ENCODE data around the gene MSH5. TPM values are rescaled to one million over a fixed set of nuclear protein-coding genes. Genes with fewer than 3 reads are reported as not detected.

The MSH5 gene
- total and polyA plus RNA-seq, 9 of the 15 experiments (the other 6 are each of a cell fraction or from before 2014, with no cell fraction given), result 12.5 to 104 (median 46.6) TPM

GRCh38 chr6:31734247-31734820 is 5.5 kb upstream of the MSH5 start (continued):
- TF ChIP-seq FOS (IDR thresholded peaks at IDR 0.05; ENCODE audit: extremely low read depth, insufficient read length) (no peak), E2F6 (IDR thresholded peaks at IDR 0.05; ENCODE audit: borderline replicate concordance in 1 of 2, extremely low read depth in 1 of 2, insufficient read depth in 1 of 2, insufficient read length in 1 of 2, low read depth in 1 of 2, low read length in 1 of 2, poor library complexity in 1 of 2, severe bottlenecking in 1 of 2) (peak in 1 of 2 experiments; percentile 8), CEBPB (tag; IDR thresholded peaks at IDR 0.05) (no peak), ZNF518B (CRISPR knock-in tag; IDR thresholded peaks at IDR 0.05) (0 out of 2 replicates have a peak, but pooled peaks have one; percentile 12), THAP7 (CRISPR knock-in tag; IDR thresholded peaks at IDR 0.05) (peak; percentile 62; the same call in 1 of the 2 replicates), HNRNPL (IDR thresholded peaks at IDR 0.05; ENCODE audit: low read depth, low read length) (no peak), PYGO2 (tag; IDR thresholded peaks at IDR 0.05) (no peak), PML (IDR thresholded peaks at IDR 0.05; ENCODE audit: low read length) (no peak), NEUROD1 (IDR thresholded peaks at IDR 0.05; ENCODE audit: borderline replicate concordance, low read depth, low read length, partially characterized antibody) (no peak), ELF2 (CRISPR knock-in tag; IDR thresholded peaks at IDR 0.05) (0 out of 2 replicates have a peak, but pooled peaks have one; percentile 41), MTA1 (IDR thresholded peaks at IDR 0.05; ENCODE audit: borderline replicate concordance) (no peak), ASH1L (IDR thresholded peaks at IDR 0.05; ENCODE audit: borderline replicate concordance, low read depth, partially characterized antibody) (no peak), NR2F6 (CRISPR knock-in tag; IDR thresholded peaks at IDR 0.05) (no peak), FOXM1 (IDR thresholded peaks at IDR 0.05; ENCODE audit: low read depth) (no peak), FOXM1 (CRISPR knock-in tag; IDR thresholded peaks at IDR 0.05; ENCODE audit: low read depth) (peak; percentile 40; the same call in 1 of the 2 replicates), ZFX (CRISPR knock-in tag; IDR thresholded peaks at IDR 0.05) (no peak), DLX4 (CRISPR knock-in tag; IDR thresholded peaks at IDR 0.05) (no peak), RBM39 (optimal IDR thresholded peaks at IDR 0.05; ENCODE audit: low read depth, low read length) (peak; percentile 66), ZNF586 (CRISPR knock-in tag; conservative IDR thresholded peaks at IDR 0.05) (0 out of 2 replicates have a peak, but pooled peaks have one; percentile 5), BCL6 (CRISPR knock-in tag; IDR thresholded peaks at IDR 0.05) (0 out of 2 replicates have a peak, but pooled peaks have one; percentile 5)
- TF ChIP-seq, protein P1, sequence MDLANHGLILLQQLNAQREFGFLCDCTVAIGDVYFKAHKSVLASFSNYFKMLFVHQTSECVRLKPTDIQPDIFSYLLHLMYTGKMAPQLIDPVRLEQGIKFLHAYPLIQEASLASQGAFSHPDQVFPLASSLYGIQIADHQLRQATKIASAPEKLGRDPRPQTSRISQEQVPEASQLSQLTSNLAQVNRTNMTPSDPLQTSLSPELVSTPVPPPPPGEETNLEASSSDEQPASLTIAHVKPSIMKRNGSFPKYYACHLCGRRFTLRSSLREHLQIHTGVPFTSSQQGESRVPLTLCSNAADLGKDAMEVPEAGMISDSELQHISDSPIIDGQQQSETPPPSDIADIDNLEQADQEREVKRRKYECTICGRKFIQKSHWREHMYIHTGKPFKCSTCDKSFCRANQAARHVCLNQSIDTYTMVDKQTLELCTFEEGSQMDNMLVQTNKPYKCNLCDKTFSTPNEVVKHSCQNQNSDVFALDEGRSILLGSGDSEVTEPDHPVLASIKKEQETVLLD (IDR thresholded peaks at IDR 0.05), result no peak
